HCT116 (cell line): ENCODE data around the gene ITPK1. TPM values are rescaled to one million over a fixed set of nuclear protein-coding genes. Genes with fewer than 3 reads are reported as not detected.

Experiments used
- ATAC-seq: fragments of 200-7000 bp; cut with Tn5 transposase; 2 replicates; pipeline ENCODE4 v1.9.1; 2020; ENCODE audit warnings: mild to moderate bottlenecking, moderate library complexity
- BruUV-seq: library from RNA; stranded (reverse); fragments of 400-500 nt; replicated peaks from 2 replicates; lab custom pipeline; 2021; lab: Mats Ljungman, UMichigan
- CTCF ChIA-PET: fragments of 300-600 bp; sonication (Branson Sonifier 250); formaldehyde crosslinking; loops from one replicate; lab custom pipeline; 2021; ENCODE audit warnings: antibody characterized with exemption; lab: Charles Lee
- POLR2A ChIA-PET: fragments of 300-600, 350-600 bp; sonication (Branson Sonifier 250); formaldehyde crosslinking; loops from one replicate; lab custom pipeline; 2021; ENCODE audit warnings: antibody characterized with exemption; lab: Charles Lee
- RAD21 ChIA-PET, 2 experiments: fragments of 300-600 bp; sonication (Branson Sonifier 250); formaldehyde crosslinking; loops; one replicate each; lab custom pipeline; 2023; ENCODE audit warnings: low total read pairs in 2 of 2; ENCODE audit not compliant: uncharacterized antibody in 2 of 2, unreplicated experiment in 2 of 2, low non-redundant PET in 1 of 2; lab: Charles Lee
- DNase-seq: peaks from one replicate; pipeline ENCODE4 v3.0.0-alpha.2; 2010; ENCODE audit warnings: low read depth, low spot score
- H2AFZ ChIP-seq: fragments of 200-600 bp; shearing (Covaris generic), sonication (generic); 2 replicates; pipeline ENCODE4 v1.6.1; 2017; ENCODE audit warnings: low read depth, mixed run types, mixed read lengths, antibody characterized with exemption, low read length; ENCODE audit not compliant: poor library complexity, severe bottlenecking
- H3K27ac ChIP-seq: 2 replicates; pipeline ENCODE4 v1.5.1; 2012; ENCODE audit warnings: low read depth, low read length
- H3K27me3 ChIP-seq: fragments of 200-600 bp; sonication (generic); 2 replicates; pipeline ENCODE4 v1.6.1; 2016; ENCODE audit warnings: mixed run types, low read length, mixed read lengths; ENCODE audit not compliant: insufficient read depth
- H3K36me3 ChIP-seq, 2 experiments: fragments of 200-500 bp in 1 of 2; fragments of 200-600 bp in 1 of 2; sonication (Bioruptor generic) in 1 of 2; sonication (generic) in 1 of 2; 2 replicates each; pipeline versions ENCODE4 v1.5.1 to v1.6.1; 2014 to 2016; ENCODE audit warnings: low read length in 2 of 2, inconsistent platforms in 1 of 2, mixed read lengths in 1 of 2, mixed run types in 1 of 2; ENCODE audit not compliant: insufficient read depth in 2 of 2, control insufficient read depth in 1 of 2
- H3K4me1 ChIP-seq, 2 experiments: fragments of 200-600 bp in 1 of 2; sonication (generic) in 1 of 2; 2 replicates each; pipeline versions ENCODE4 v1.5.1 to v1.6.1; 2012 to 2017; ENCODE audit warnings: low read length in 2 of 2, inconsistent platforms in 1 of 2, mild to moderate bottlenecking in 1 of 2, mixed read lengths in 1 of 2, mixed run types in 1 of 2, moderate library complexity in 1 of 2; ENCODE audit not compliant: insufficient read depth in 2 of 2, control insufficient read depth in 1 of 2
- H3K4me2 ChIP-seq: fragments of 200-600 bp; sonication (generic); 2 replicates; pipeline ENCODE4 v1.6.1; 2017; ENCODE audit warnings: mixed run types, low read length, mixed read lengths
- H3K4me3 ChIP-seq, 2 experiments: fragments of 200-600 bp in 1 of 2; sonication (generic) in 1 of 2; replicated peaks in 1 of 2; 2 replicates each; pipeline ENCODE4 v1.5.1; 2011 to 2016; ENCODE audit warnings: low read length in 2 of 2, control low read depth in 1 of 2, low read depth in 1 of 2, mild to moderate bottlenecking in 1 of 2, mixed read lengths in 1 of 2, mixed run types in 1 of 2
- H3K79me2 ChIP-seq: fragments of 200-600 bp; sonication (generic); 2 replicates; pipeline ENCODE4 v1.6.1; 2017; ENCODE audit warnings: mild to moderate bottlenecking, mixed run types, low read length, moderate library complexity, mixed read lengths; ENCODE audit not compliant: insufficient read depth
- H3K9ac ChIP-seq: fragments of 200-600 bp; sonication (generic); 2 replicates; pipeline ENCODE4 v1.6.1; 2016; ENCODE audit warnings: low read length, mixed read lengths
- H3K9me2 ChIP-seq: fragments of 200-600 bp; sonication (generic), shearing (Covaris generic); 2 replicates; pipeline ENCODE4 v1.6.1; 2017; ENCODE audit warnings: mixed run types, mild to moderate bottlenecking, moderate library complexity; ENCODE audit not compliant: insufficient read depth
- H3K9me3 ChIP-seq, 2 experiments: fragments of 200-500 bp in 1 of 2; fragments of 200-600 bp in 1 of 2; sonication (Bioruptor generic) in 1 of 2; sonication (generic) in 1 of 2; 2 replicates each; pipeline ENCODE4 v1.6.1; 2014 to 2017; ENCODE audit warnings: low read length in 2 of 2, mixed read lengths in 2 of 2, inconsistent platforms in 1 of 2, low read depth in 1 of 2, mild to moderate bottlenecking in 1 of 2, mixed run types in 1 of 2, moderate library complexity in 1 of 2; ENCODE audit not compliant: control insufficient read depth in 1 of 2, insufficient read depth in 1 of 2
- H4K20me1 ChIP-seq: fragments of 200-600 bp; sonication (generic), shearing (Covaris generic); 2 replicates; pipeline ENCODE4 v1.6.1; 2017; ENCODE audit warnings: mixed run types, mild to moderate bottlenecking, moderate library complexity; ENCODE audit not compliant: insufficient read depth
- EGR1 ChIP-seq: IDR thresholded peaks from 2 replicates; pipeline ENCODE4 v1.6.1; 2012; ENCODE audit warnings: low read depth
- POLR2A ChIP-seq: IDR thresholded peaks from 2 replicates; pipeline ENCODE4 v1.7.0; 2011; ENCODE audit warnings: borderline replicate concordance; ENCODE audit not compliant: insufficient read depth, insufficient read length; ENCODE audit errors: extremely low read depth
- POLR2AphosphoS5 ChIP-seq: IDR thresholded peaks from 2 replicates; pipeline ENCODE4 v1.6.1; 2011; ENCODE audit warnings: mild to moderate bottlenecking, low read depth, low read length, moderate library complexity
- YY1 ChIP-seq: IDR thresholded peaks from 2 replicates; pipeline ENCODE4 v1.6.1; 2011; ENCODE audit warnings: low read length, low read depth, moderate library complexity, mild to moderate bottlenecking; ENCODE audit not compliant: insufficient replicate concordance; ENCODE audit errors: extremely low read depth
- ZNF274 ChIP-seq: fragments of 200-500 bp; sonication (Bioruptor generic); IDR thresholded peaks from 2 replicates; pipeline ENCODE4 v1.6.1; 2014; ENCODE audit warnings: mild to moderate bottlenecking, low read depth, low read length, inconsistent platforms
- intact Hi-C: fragments of 100-400 bp; cut with micrococcal nuclease; formaldehyde crosslinking; loops from 2 replicates; pipeline ENCODE4 v1.10.0; 2022
- total RNA-seq: library from RNA; stranded (reverse); gene quantifications from one replicate; pipeline ENCODE4 v1.2.1, GENCODE V29; 2021; ENCODE audit not compliant: unreplicated experiment
- TF ChIP-seq, protein P1 (sequence below): IDR thresholded peaks from 2 replicates; pipeline ENCODE4 v1.6.1; 2012; ENCODE audit warnings: low read depth
- TF ChIP-seq, protein P2 (sequence below): IDR thresholded peaks from 2 replicates; pipeline ENCODE4 v1.6.1; 2011; ENCODE audit warnings: mild to moderate bottlenecking, low read length, moderate library complexity; ENCODE audit not compliant: insufficient replicate concordance; ENCODE audit errors: extremely low read depth

The ITPK1 gene
- total RNA-seq, 1 experiment from 2014 or later: 70.2 TPM

- TF ChIP-seq ZNF274 (no peak), YY1 (no peak), EGR1 (no peak), POLR2A (no peak)
- TF ChIP-seq, protein P1, sequence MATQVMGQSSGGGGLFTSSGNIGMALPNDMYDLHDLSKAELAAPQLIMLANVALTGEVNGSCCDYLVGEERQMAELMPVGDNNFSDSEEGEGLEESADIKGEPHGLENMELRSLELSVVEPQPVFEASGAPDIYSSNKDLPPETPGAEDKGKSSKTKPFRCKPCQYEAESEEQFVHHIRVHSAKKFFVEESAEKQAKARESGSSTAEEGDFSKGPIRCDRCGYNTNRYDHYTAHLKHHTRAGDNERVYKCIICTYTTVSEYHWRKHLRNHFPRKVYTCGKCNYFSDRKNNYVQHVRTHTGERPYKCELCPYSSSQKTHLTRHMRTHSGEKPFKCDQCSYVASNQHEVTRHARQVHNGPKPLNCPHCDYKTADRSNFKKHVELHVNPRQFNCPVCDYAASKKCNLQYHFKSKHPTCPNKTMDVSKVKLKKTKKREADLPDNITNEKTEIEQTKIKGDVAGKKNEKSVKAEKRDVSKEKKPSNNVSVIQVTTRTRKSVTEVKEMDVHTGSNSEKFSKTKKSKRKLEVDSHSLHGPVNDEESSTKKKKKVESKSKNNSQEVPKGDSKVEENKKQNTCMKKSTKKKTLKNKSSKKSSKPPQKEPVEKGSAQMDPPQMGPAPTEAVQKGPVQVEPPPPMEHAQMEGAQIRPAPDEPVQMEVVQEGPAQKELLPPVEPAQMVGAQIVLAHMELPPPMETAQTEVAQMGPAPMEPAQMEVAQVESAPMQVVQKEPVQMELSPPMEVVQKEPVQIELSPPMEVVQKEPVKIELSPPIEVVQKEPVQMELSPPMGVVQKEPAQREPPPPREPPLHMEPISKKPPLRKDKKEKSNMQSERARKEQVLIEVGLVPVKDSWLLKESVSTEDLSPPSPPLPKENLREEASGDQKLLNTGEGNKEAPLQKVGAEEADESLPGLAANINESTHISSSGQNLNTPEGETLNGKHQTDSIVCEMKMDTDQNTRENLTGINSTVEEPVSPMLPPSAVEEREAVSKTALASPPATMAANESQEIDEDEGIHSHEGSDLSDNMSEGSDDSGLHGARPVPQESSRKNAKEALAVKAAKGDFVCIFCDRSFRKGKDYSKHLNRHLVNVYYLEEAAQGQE: no peak
- TF ChIP-seq, all 23 proteins: peak for 0
Observed at GRCh38 chr14:92985521-92985920, 130.2 kb downstream of the ITPK1 start (continued).

GRCh38 chr14:92984896-92985295, 130.8 kb downstream of the ITPK1 start:
- no TSS peak for BruUV-seq
- no peak for ATAC-seq

More at GRCh38 chr14:92984896-92985295, 130.8 kb downstream of the ITPK1 start:
- TF ChIP-seq, protein P2, sequence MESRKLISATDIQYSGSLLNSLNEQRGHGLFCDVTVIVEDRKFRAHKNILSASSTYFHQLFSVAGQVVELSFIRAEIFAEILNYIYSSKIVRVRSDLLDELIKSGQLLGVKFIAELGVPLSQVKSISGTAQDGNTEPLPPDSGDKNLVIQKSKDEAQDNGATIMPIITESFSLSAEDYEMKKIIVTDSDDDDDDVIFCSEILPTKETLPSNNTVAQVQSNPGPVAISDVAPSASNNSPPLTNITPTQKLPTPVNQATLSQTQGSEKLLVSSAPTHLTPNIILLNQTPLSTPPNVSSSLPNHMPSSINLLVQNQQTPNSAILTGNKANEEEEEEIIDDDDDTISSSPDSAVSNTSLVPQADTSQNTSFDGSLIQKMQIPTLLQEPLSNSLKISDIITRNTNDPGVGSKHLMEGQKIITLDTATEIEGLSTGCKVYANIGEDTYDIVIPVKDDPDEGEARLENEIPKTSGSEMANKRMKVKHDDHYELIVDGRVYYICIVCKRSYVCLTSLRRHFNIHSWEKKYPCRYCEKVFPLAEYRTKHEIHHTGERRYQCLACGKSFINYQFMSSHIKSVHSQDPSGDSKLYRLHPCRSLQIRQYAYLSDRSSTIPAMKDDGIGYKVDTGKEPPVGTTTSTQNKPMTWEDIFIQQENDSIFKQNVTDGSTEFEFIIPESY: no peak
- TF ChIP-seq POLR2AphosphoS5: no peak
- no peaks in the 10 kb centered on the region for H3K79me2 ChIP-seq
- no peak overlapping the region for H3K27ac ChIP-seq
- H3K4me3 ChIP-seq: no peak overlapping the region
- H2AFZ ChIP-seq: no peak overlapping the region
- peaks cover 10 to 12% of the 10 kb centered on the region in 2 experiments; a peak in 3 of 4 replicates for H3K4me1 ChIP-seq
- RAD21 ChIA-PET: no interaction called here
- H3K4me2 ChIP-seq: no peak overlapping the region
- no peaks in the 10 kb centered on the region for H3K36me3 ChIP-seq
- no peaks in the 10 kb centered on the region for H4K20me1 ChIP-seq
- H3K27me3 ChIP-seq: no peaks in the 10 kb centered on the region
- POLR2A ChIA-PET: no interaction called here
- H3K9ac ChIP-seq: no peak overlapping the region
- H3K9me2 ChIP-seq: no peaks in the 10 kb centered on the region
- CTCF ChIA-PET: no interaction called here
- DNase-seq: no peak
- H3K9me3 ChIP-seq: no peaks in the 10 kb centered on the region
- intact Hi-C loops: no loop called here
